Upper lobe of left lung (tissue), 6 donors: ENCODE data around the gene CSN2. TPM values are rescaled to one million over a fixed set of nuclear protein-coding genes. Genes with fewer than 3 reads are reported as not detected.
"Not testable (repeated sequence)": the region's sequence is repeated elsewhere in the genome, so short reads cannot be mapped to it uniquely, and the experiment has no call there.

Experiments used
- ATAC-seq, 2 donors: fragments of 200-7000 bp; cut with Tn5 transposase; one replicate each; pipeline ENCODE4 v1.9.1; 2022; ENCODE audit warnings: mild to moderate bottlenecking in 2 of 2, moderate library complexity in 2 of 2; ENCODE audit not compliant: low FRiP score in 2 of 2
- DNase-seq, 2 donors: peaks; one replicate each; pipeline ENCODE4 v3.0.0-alpha.2; 2019 to 2020
- H3K27ac ChIP-seq, 4 donors: fragments of 200-600 bp; sonication (generic); one replicate each; pipeline ENCODE4 v1.5.1; 2016 to 2019
- H3K27me3 ChIP-seq, 4 donors: fragments of 200-600 bp; sonication (generic); one replicate each; pipeline ENCODE4 v1.5.1; 2017 to 2019
- H3K36me3 ChIP-seq, 4 donors: fragments of 200-600 bp; sonication (generic); one replicate each; pipeline ENCODE4 v1.5.1; 2016 to 2019
- H3K4me1 ChIP-seq, 4 donors: fragments of 200-600 bp; sonication (generic); one replicate each; pipeline ENCODE4 v1.5.1; 2018 to 2019
- H3K4me3 ChIP-seq, 4 donors: fragments of 200-600 bp; sonication (generic); one replicate each; pipeline ENCODE4 v1.5.1; 2017 to 2019; ENCODE audit warnings: mild to moderate bottlenecking in 2 of 4, moderate library complexity in 1 of 4
- H3K9me3 ChIP-seq, 4 donors: fragments of 200-600 bp; sonication (generic); one replicate each; pipeline ENCODE4 v1.5.1; 2018 to 2019
- CTCF ChIP-seq, 6 experiments: fragments of 450-650 bp in 4 of 6; fragments of 200-600 bp in 2 of 6; sonication (generic) in 2 of 6; IDR thresholded peaks; one replicate each; pipeline ENCODE4 v1.5.1; 2016 to 2019; ENCODE audit warnings: antibody characterized with exemption in 6 of 6
- EP300 ChIP-seq, 4 donors: sonication (generic); formaldehyde crosslinking; IDR thresholded peaks; one replicate each; pipeline ENCODE4 v1.5.1; 2017; ENCODE audit warnings: antibody characterized with exemption in 4 of 4, control low read depth in 2 of 4
- POLR2A ChIP-seq, 4 donors: fragments of 450-650 bp; IDR thresholded peaks; one replicate each; pipeline ENCODE4 v1.5.1; 2016 to 2017; ENCODE audit warnings: antibody characterized with exemption in 4 of 4, mild to moderate bottlenecking in 2 of 4
- POLR2AphosphoS5 ChIP-seq, 2 donors: sonication (generic); formaldehyde crosslinking; IDR thresholded peaks; one replicate each; pipeline ENCODE4 v1.5.1; 2017; ENCODE audit warnings: antibody characterized with exemption in 2 of 2
- WGBS, 2 donors: methylation state at CpG; one replicate each; pipeline ENCODE4 v1.1.5; 2017 to 2018; 5-methylcytosine and 5-hydroxymethylcytosine counted together
- total RNA-seq, 6 donors: library from RNA; depleted of rRNA in 4 of 6; stranded (reverse); fragments of >200 nt in 4 of 6; gene quantifications; one replicate each; pipeline versions ENCODE4 v1.1.0 to v1.2.1, GENCODE V29; 2016 to 2021
- donor health status: DM: no; HTN: no; CAD: no; lungs with moderate emphysema.
- donor health status: DM: no; HTN: yes; CAD: no; lungs with severe emphysema.

Gene CSN2
- total RNA-seq, 6 donors from 2014 or later = not detected

DNA sequence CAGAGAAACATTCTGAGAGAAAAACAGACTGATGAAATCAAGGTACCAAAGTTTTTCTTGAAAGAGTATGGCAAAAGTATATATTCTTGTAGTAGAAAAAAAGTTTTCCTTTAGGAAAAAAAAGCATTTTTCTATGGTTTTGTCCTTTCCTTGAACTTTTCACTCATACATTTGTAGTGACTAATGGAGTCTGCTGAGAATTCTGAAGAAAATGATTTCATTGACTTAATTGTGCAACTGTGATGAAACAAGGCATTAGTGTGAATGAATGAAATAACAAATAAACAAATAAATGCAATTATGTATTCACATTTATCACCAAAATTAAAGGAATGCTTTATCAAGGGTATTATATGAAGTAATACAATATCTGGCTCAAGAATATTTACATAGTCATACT lies 29.0 kb downstream of the CSN2 start:
- H3K27me3 ChIP-seq = no peaks in the 10 kb centered on the region
- no peaks in the 10 kb centered on the region for H3K4me1 ChIP-seq
- H3K9me3 ChIP-seq = no peaks in the 10 kb centered on the region
- H3K4me3 ChIP-seq = no peak overlapping the region
- no peak overlapping the region for H3K27ac ChIP-seq
- ATAC-seq = no peak
- no peaks in the 10 kb centered on the region for H3K36me3 ChIP-seq
- DNase-seq = no peak
- TF ChIP-seq EP300 (IDR thresholded peaks at IDR 0.05) (no peak), POLR2AphosphoS5 (IDR thresholded peaks at IDR 0.05) (no peak), POLR2A (IDR thresholded peaks at IDR 0.05) (no peak), CTCF (IDR thresholded peaks at IDR 0.05) (no peak)

DNA sequence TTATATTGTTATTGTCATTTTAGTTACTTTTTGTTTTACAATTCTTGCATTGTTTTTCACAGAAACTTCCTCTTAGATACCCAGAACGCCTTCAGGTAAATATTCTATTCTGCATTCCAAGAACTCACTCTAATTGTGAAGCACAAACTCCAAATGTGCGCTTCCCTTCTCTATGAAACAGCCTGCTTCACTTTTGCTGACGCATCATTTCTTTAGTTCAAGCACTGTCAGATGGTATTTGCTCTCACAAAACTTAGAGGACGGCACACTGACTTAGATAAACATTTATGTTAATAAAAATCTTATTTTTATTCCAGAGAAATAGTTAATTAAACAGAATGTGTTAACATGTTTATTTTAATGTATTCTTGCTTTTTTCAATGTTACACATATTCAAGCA lies 31.4 kb downstream of the CSN2 start:
- no peak for DNase-seq
- H3K27ac ChIP-seq = no peak overlapping the region
- WGBS, 2 donors = 62 to 66% methylated on average over 4 of the region's 4 CpGs
- H3K36me3 ChIP-seq = no peaks in the 10 kb centered on the region
- no peak for ATAC-seq
- no peaks in the 10 kb centered on the region for H3K9me3 ChIP-seq
- H3K27me3 ChIP-seq = no peaks in the 10 kb centered on the region
- H3K4me3 ChIP-seq = no peak overlapping the region
- TF ChIP-seq EP300 (IDR thresholded peaks at IDR 0.05) (no peak), CTCF (IDR thresholded peaks at IDR 0.05) (no peak), POLR2AphosphoS5 (IDR thresholded peaks at IDR 0.05) (no peak), POLR2A (IDR thresholded peaks at IDR 0.05) (no peak)
- H3K4me1 ChIP-seq = no peaks in the 10 kb centered on the region

DNA sequence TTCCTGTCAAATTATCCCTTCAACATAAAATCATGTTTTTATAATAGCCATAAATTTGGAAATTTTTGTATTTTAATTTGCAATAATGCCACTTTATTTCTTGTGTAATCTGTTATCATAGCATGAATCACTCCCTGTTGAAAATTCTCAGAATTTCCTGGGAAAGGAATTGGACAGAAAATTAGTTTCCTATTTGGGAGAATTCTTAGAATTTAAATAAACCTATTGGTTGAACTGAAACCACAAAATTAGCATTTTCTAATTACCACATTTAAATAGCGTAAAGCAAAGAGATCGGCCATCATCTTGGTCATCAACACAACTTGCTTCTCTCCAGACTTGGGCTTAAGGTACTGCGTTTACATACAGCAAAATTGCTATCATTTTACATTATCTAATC lies 34.8 kb downstream of the CSN2 start, which contains the start of gene CSN1S1:
CSN1S1 (plus strand) TSS at position 301 of the 400 bp plus-strand sequence. CDS start 1,488 bp downstream, outside the sequence.
- DNase-seq = no peak
- ATAC-seq = no peak
- Histone ChIP-seq H3K9me3 (no peaks in the 10 kb centered on the region), H3K27ac (no peak within 1 kb of the TSS), H3K4me3 (no peak within 1 kb of the TSS), H3K36me3 (no peaks in the 10 kb centered on the region), H3K27me3 (no peaks in the 10 kb centered on the region), H3K4me1 (no peaks in the 10 kb centered on the region)
- 94 to 95% methylated on average over 3 of the region's 3 CpGs for WGBS, 2 donors
- TF ChIP-seq POLR2AphosphoS5 (IDR thresholded peaks at IDR 0.05) (no peak), CTCF (IDR thresholded peaks at IDR 0.05) (no peak)

DNA sequence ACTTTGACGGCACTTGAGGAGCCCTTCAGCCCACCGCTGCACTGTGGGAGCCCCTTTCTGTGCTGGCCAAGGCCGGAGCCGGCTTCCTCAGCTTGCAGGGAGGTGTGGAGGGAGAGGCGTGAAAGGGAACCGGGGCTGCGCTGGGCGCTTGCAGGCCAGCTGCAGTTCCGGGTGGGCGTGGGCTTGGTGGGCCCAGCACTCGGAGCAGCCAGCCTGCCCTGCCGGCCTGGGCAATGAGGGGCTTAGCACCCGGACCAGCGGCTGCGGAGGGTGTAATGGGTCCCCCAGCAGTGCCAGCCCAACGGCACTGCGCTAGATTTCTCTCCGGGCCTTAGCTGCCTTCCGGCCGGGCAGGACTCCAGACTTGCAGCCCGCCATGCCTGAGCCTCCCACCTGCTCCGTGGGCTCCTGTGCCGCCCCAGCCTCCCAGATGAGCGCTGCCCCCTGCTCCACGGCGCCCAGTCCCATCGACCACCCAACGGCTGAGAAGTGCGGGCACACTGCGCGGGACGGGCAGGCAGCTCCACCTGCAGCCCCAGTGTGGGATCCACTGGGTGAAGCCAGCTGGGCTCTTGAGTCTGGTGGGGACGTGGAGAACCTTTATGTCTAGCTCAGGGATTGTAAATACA lies 41.6 kb downstream of the CSN2 start:
- peak in 1 of 2 donors; percentile 65 for DNase-seq
- H3K4me3 ChIP-seq, H3K36me3 ChIP-seq, H3K4me1 ChIP-seq, H3K27me3 ChIP-seq, H3K27ac ChIP-seq, H3K9me3 ChIP-seq, ATAC-seq: not testable (repeated sequence)
- 91 to 95% methylated on average over 12 to 28 of the region's 33 CpGs for WGBS, 2 donors

GRCh38 chr4:69920874-69921273 lies 44.7 kb downstream of the CSN2 start:
- Histone ChIP-seq H3K27ac (no peak overlapping the region), H3K36me3 (no peaks in the 10 kb centered on the region), H3K27me3 (no peaks in the 10 kb centered on the region), H3K4me3 (no peak overlapping the region), H3K9me3 (no peaks in the 10 kb centered on the region), H3K4me1 (no peaks in the 10 kb centered on the region)
- TF ChIP-seq POLR2AphosphoS5 (IDR thresholded peaks at IDR 0.05) (no peak), EP300 (IDR thresholded peaks at IDR 0.05) (no peak), CTCF (IDR thresholded peaks at IDR 0.05) (no peak), POLR2A (IDR thresholded peaks at IDR 0.05) (no peak)
- DNase-seq = no peak
- 49 to 56% methylated on average over 4 of the region's 4 CpGs for WGBS, 2 donors
- ATAC-seq = no peak
